SK-N-SH (cell line): ENCODE results near the gene MTCL1.

ENCODE experiments used
- MXI1 ChIP-seq: IDR thresholded peaks from 2 replicates; pipeline ENCODE4 v1.6.1; 2012; ENCODE audit warnings: mild to moderate bottlenecking, low read depth, low read length, improper control_type of control experiment
- TF ChIP-seq, protein P1 (sequence below): fragments of 200-600 bp; sonication (generic); IDR thresholded peaks from 2 replicates; pipeline ENCODE4 v1.6.1; 2017; ENCODE audit warnings: antibody characterized with exemption, mild to moderate bottlenecking, moderate library complexity

DNA sequence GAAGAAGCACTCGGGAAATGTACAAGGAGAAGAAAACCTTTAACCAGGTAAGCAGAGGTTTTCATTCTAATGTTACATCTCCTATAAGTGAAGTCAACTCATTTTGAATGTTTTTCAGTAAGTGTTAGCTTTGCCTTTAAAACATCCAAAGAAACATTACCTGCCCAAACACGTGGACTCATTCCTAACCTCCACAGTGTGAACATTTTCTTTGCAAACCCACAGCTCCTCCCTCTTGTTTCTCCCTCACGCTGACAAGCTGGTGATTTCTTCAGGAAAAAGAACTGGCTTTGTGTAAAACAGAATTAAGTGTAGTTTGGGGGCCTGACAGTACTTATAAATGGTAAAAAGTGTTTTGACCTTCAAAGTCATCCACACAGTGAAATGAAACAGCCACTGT, 72.5 kb downstream of the MTCL1 start:
- TF ChIP-seq, protein P1, sequence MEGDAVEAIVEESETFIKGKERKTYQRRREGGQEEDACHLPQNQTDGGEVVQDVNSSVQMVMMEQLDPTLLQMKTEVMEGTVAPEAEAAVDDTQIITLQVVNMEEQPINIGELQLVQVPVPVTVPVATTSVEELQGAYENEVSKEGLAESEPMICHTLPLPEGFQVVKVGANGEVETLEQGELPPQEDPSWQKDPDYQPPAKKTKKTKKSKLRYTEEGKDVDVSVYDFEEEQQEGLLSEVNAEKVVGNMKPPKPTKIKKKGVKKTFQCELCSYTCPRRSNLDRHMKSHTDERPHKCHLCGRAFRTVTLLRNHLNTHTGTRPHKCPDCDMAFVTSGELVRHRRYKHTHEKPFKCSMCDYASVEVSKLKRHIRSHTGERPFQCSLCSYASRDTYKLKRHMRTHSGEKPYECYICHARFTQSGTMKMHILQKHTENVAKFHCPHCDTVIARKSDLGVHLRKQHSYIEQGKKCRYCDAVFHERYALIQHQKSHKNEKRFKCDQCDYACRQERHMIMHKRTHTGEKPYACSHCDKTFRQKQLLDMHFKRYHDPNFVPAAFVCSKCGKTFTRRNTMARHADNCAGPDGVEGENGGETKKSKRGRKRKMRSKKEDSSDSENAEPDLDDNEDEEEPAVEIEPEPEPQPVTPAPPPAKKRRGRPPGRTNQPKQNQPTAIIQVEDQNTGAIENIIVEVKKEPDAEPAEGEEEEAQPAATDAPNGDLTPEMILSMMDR = no peak
- TF ChIP-seq MXI1 = no peak
